Stimulated activated naive CD4-positive, alpha-beta T cell (primary cell): ENCODE data around the gene AP1S2.
A peak's percentile ranks its signal among the peaks of the same experiment; 100 is the strongest.

Experiments used
- DNase-seq, 6 experiments: peaks; one replicate each; lab custom pipeline; 2025; lab: John Stamatoyannopoulos, UW

AP1S2 gene

DNA sequence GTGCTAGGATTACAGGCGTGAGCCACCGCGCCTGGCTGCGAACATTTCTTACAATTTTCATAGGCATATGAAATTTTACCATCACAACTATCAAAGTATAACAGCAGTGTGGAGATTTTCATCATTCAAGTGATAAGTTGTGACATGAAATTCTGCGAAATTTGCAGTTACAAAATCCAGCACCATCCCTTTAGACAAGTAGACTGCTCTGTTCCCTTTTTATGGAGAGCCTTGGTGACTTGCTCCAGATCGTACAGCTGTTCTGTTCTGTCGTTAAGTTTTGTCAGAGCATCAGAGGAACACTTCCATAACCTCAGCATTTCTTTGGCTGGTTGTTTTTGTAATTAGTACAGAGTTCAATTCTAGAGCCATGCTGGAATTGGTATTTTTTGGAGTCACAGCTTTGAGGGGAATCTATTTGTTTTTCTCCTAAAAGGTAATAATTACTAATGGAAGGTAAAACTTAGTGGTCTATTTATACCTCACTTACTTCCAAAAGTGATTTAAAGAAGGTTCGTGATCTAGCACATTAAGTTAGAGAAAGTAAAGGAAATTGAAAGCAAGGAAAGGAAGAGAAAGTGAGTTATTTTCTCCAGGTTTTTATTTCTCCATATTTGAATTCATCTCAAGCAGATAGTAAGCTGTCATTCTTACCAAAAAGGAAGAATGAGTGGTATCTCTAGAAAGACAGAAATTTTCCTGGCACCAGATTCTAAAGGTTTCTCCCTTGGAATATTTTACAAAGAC, 42.2 kb downstream of the AP1S2 start:
- no peak for DNase-seq

- no peak for DNase-seq
Observed at GRCh38 chrX:15808254-15808653, 46.4 kb downstream of the AP1S2 start.

- no peak for DNase-seq
Observed at GRCh38 chrX:15804563-15804962, 50.0 kb downstream of the AP1S2 start.

- DNase-seq: no peak
Observed at GRCh38 chrX:15797707-15798106, 56.9 kb downstream of the AP1S2 start.

GRCh38 chrX:15790769-15791290, 63.8 kb downstream of the AP1S2 start:
- DNase-seq: peak in 1 of 6 experiments; percentile 57

DNA sequence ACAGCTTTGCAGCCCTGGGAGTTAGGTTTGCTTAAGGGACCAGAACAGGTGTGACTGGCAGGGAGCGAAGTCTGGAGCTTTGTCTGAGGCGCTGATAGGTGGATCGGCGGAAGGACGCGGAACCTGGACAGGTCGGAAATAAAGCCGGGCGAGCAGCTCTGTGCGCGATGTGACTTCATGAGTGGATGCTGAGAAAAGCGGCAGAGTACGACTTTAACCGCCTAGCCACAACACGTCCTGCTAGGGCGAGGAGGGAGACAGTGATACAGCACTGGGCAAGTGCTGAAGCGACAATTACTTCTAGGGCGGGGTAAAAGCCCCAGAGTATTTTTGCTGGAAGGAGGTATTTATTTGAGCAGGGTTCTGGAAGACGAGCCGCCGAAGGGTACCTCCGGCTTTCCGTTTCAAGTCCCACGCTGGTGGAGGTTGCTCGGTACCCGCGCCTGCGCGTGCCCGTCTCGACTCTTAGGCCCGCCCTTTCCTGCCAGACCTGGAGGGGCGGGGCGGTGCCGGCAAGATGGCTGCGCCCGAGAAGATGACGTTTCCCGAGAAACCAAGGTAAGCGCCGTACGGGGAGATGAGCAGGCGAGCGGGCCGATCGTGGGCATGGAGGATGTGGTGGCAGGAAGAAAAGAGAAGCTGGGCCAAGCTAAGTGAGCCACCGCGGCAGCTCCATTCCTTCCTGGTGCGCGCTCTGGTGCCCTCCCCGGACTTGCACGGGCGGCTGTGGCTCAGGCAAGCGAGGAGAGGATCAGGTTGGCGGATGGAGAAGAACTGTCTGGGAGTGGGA, 64.4 kb downstream of the AP1S2 start, which contains the start of gene ZRSR2:
Gene ZRSR2 (plus strand): TSS at position 506 of the 790 bp plus-strand sequence. CDS start 12 bp downstream, at position 518.
- DNase-seq: peak; percentile 80 to 94 (median 88)

GRCh38 chrX:15786915-15787314, 67.7 kb downstream of the AP1S2 start:
- DNase-seq: no peak

GRCh38 chrX:15785176-15785750, 69.3 kb downstream of the AP1S2 start:
- no peak for DNase-seq

DNA sequence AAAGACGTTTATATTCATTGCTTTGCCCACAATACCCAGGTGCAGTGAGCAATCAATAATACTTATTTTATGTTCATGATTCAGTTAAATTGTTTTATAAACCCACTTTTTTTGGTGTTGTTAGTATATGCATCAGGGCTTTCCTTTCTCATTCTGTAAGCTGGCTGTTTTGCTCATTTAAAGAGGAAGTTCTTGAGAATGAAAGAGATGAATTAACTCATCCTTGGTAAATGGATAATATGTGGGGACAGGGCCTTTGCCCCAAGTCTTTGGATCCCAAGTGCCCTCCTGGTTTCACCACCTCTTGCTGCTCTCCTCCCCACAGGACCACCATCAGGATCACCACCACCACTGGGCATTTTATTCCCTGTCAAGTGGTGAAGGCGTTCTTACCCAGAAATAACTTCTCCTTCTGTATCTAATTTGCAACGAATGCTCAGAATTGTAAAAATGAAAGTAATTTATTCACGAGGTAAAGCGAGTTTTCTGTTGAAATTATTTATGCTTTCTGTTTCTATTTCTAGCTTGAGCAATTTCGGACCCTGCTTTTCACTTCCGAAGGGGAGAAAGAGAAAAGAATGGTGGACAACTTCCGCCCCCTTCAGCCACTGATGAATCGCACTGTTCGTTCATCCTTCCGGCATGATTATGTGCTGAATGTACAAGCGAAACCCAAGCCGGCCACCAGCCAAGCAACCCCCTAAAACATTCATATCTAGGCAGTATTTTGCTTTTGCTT, 72.5 kb downstream of the AP1S2 start:
- no peak for DNase-seq
